HL-60 (cell line): ENCODE results near the gene BPIFB4.

Experiments
- DNase-seq, 2 experiments: peaks; one replicate each; pipeline ENCODE4 v3.0.0-alpha.2; 2010 to 2020; ENCODE audit warnings: low read depth in 1 of 2, low spot score in 1 of 2
- H3K27ac ChIP-seq: fragments of 250-450 bp; sonication (Bioruptor Pico); replicated peaks from 2 replicates; pipeline ENCODE4 v1.5.1; 2020; ENCODE audit warnings: mild to moderate bottlenecking, moderate library complexity
- H3K27me3 ChIP-seq: fragments of 250-450 bp; sonication (Bioruptor Pico); 2 replicates; pipeline ENCODE4 v1.5.1; 2021; ENCODE audit warnings: mild to moderate bottlenecking, moderate library complexity; ENCODE audit not compliant: insufficient read depth, poor library complexity, severe bottlenecking
- H3K4me3 ChIP-seq: replicated peaks from 2 replicates; pipeline ENCODE4 v1.5.1; 2011; ENCODE audit warnings: mild to moderate bottlenecking, control low read depth, low read length; ENCODE audit not compliant: insufficient read depth
- CTCF ChIP-seq: IDR thresholded peaks from one replicate; pipeline ENCODE4 v1.5.1; 2011; ENCODE audit warnings: low read length, control low read depth, inconsistent platforms; ENCODE audit not compliant: insufficient read depth
- GABPA ChIP-seq: IDR thresholded peaks from 2 replicates; pipeline ENCODE4 v1.6.1; 2012; ENCODE audit warnings: low read depth
- POLR2AphosphoS5 ChIP-seq: IDR thresholded peaks from 2 replicates; pipeline ENCODE4 v1.6.1; 2012; ENCODE audit warnings: low read depth
- REST ChIP-seq: IDR thresholded peaks from 2 replicates; pipeline ENCODE4 v1.6.1; 2012; ENCODE audit warnings: low read depth; ENCODE audit not compliant: insufficient replicate concordance
- SPI1 ChIP-seq: IDR thresholded peaks from 2 replicates; pipeline ENCODE4 v1.6.1; 2012; ENCODE audit warnings: low read depth, mild to moderate bottlenecking, borderline replicate concordance
- long read RNA-seq: library from polyadenylated mRNA; unstranded; transcript quantifications from one replicate; pipeline ENCODE4 v2.0.0, GENCODE V29; 2020

The BPIFB4 gene
- long read RNA-seq: 0 reads

GRCh38 chr20:33079259-33079658 lies at the start of gene BPIFB4:
TSS of gene BPIFB4 (plus strand) at chr20:33079643. CDS start at chr20:33081527, 1,884 bp downstream.
- peak in 1 of 2 experiments; percentile 3 for DNase-seq
- no peaks in the 10 kb centered on the region for H3K27me3 ChIP-seq
- no peak within 1 kb of the TSS for H3K27ac ChIP-seq

GRCh38 chr20:33030076-33030475 lies 49.4 kb upstream of the BPIFB4 start:
- no peak for TF ChIP-seq POLR2AphosphoS5
- TF ChIP-seq SPI1: no peak

More at GRCh38 chr20:33079259-33079658, at the start of gene BPIFB4:
- TF ChIP-seq CTCF: no peak
- TF ChIP-seq GABPA: no peak
- TF ChIP-seq POLR2AphosphoS5: no peak
- TF ChIP-seq SPI1: no peak
- no peak for TF ChIP-seq REST
- no peak within 1 kb of the TSS for H3K4me3 ChIP-seq

GRCh38 chr20:33030569-33030968 lies 48.9 kb upstream of the BPIFB4 start:
- no peak overlapping the region for H3K4me3 ChIP-seq
- H3K27ac ChIP-seq: no peak overlapping the region
- H3K27me3 ChIP-seq: no peaks in the 10 kb centered on the region
- DNase-seq: no peak
- no peak for TF ChIP-seq GABPA
- TF ChIP-seq CTCF: no peak
- no peak for TF ChIP-seq POLR2AphosphoS5
- TF ChIP-seq REST: no peak
- no peak for TF ChIP-seq SPI1

More at GRCh38 chr20:33030076-33030475, 49.4 kb upstream of the BPIFB4 start:
- no peak for DNase-seq
- Histone ChIP-seq H3K4me3 (no peak overlapping the region), H3K27me3 (no peaks in the 10 kb centered on the region), H3K27ac (no peak overlapping the region)

- H3K27me3 ChIP-seq: no peaks in the 10 kb centered on the region
- DNase-seq: no peak
- H3K4me3 ChIP-seq: no peak within 1 kb of the TSS
- H3K27ac ChIP-seq: no peak within 1 kb of the TSS
- TF ChIP-seq SPI1 (no peak), REST (no peak), GABPA (no peak), CTCF (no peak), POLR2AphosphoS5 (no peak)
Measured at GRCh38 chr20:33031531-33031930, 47.9 kb upstream of the BPIFB4 start, which contains the start of gene BPIFB6. TSS of gene BPIFB6 (plus strand) at chr20:33031648. CDS start at chr20:33031648, 0 bp downstream.
